Stimulated activated CD8-positive, alpha-beta memory T cell treated with anti-CD3 and anti-CD28 coated beads, Interleukin-12 subunit alpha, Interleukin-12 subunit beta, amount 100 ng/mL, for 24 hours (primary cell): ENCODE measurements around the gene ANXA1.
"Not testable (repeated sequence)": the region's sequence is repeated elsewhere in the genome, so short reads cannot be mapped to it uniquely, and the experiment has no call there.

Experiments used
- DNase-seq: peaks from one replicate; pipeline ENCODE4 v3.0.0-alpha.2; 2020; ENCODE audit errors: extremely low read depth

ANXA1 gene

DNA sequence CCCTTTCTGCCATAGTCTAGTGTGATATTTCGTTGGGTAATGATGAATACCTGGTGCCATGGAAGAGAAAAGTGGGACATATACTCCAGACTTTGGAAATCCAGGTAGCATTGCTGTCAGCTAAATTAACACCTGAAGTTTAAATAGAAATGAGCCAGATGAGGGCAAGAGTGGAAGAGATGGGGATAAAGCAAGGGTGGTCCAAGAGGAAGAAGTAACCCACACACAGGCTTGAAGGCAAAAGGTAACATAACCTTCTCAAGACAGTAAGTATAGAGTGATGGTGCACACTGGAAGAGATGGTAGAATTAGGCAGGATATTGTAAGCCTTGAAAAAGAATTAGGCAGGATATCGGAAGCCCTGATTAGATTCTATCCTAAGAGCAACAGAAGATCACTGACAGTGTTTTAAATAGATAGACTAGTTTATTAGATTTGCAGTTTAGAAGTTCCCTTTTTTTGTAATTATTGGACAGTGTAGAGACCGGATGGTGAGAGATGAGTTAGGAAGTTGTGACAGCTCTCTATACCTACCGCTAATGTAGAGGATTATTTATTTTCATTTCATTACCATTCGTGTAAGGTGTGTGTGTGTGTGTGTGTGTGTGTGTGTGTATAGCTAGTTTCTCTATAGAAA, 16.8 kb downstream of the ANXA1 start:
- no peak for DNase-seq

DNA sequence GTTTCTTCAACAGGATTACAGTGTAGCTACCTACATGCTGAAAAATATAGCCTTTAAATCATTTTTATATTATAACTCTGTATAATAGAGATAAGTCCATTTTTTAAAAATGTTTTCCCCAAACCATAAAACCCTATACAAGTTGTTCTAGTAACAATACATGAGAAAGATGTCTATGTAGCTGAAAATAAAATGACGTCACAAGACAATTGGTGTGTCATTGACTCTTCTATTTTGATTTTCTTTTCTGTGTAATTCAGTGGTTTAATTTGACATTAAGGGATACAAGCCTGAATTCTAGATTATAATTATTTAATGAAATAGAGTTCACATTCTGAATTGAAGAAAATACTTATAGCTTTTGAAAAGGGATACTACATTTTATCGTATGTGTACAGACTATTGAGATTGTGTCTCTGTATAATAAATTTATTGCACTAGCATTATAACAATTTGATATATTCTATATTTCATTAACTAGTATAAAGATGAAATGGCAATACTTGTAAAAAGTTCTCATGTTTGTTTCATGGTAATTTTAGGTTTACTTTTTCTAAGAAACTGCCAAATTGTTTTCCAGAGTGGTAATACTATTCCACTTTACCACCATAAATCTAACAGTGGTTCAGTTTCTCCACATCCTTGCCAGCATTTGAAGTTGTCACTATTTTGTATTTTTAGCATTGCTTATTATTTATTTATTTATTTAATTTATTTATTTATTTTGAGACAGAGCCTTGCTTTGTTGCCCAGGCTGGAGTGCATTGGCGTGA, 18.7 kb downstream of the ANXA1 start:
- DNase-seq = no peak

DNA sequence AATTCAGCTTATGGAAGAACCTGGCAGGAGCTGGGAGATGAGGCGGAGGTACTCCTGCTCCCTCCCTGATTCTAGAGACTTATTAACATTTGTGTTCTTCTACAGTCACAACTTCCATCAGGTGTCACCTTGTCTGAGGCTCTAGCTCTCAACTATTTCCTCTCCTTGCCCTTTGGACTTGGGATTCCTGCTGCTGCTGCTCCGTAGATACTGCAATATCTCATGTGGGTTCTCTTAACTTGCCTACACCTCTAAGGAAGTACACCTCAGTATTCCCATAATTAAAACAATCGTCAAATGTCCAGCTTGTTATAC, 21.2 kb downstream of the ANXA1 start:
- DNase-seq = no peak

DNA sequence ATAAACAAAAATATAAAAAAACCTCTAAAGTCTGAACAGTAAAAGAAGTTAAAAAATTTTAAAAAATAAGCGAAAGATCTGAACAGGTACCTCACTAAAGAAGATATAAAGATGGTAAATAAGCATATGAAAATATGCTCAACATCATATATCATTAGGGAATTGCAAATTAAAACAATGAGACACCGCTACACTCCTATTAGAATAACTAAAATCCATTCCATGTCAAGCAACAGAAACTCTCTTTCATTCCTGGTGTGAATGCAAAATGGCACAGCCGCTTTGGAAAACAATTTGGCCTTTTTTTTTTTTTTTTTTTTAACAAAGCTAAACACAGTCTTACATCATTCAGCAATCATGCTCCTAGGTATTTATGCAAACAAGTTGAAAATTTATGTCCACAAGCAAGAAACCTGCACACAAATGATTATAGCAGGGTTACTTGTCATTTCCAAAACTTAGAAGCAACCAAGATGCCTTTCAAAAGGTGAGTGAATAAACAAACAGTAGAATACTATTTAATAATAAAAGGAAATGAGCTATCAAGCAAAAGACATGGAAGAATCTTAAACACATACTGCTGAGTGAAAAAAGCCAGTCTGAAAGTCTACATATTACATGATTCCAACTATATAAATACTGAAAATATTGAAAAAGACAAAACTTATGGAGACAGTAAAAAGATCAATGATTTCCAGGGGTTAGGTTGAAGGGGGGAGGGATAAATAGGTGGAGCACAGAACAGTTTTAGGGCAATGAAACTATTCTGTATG, 22.1 kb downstream of the ANXA1 start:
- no peak for DNase-seq

DNA sequence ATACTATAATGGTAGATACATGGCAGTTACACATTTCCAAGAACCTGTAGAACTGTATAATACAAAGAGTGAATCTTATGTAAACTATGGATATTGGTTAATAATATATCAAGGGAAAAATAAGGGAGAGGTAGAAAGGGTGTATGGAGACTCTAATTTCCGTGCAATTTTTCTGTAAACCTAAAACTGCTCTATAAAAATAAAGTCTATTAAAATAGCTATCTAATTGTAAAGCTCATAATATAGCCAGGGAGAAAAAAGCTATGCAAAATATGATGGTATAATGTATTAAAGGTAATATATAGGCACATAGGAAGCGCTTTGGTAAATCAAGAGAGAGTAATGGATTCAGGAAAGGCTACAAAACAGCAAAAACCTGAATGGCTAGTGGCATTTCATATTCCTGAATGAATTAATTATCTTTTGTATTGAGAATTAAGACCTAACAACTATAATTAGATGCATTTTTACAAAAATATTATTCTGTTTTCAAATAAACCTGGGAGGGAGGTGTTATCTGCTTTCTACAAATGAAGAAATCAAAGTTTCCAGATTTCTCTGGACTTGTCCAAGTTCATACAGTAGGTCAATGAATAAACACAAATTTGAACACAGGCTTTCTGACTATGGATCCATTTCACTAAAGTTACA, 22.8 kb downstream of the ANXA1 start:
- no peak for DNase-seq

DNA sequence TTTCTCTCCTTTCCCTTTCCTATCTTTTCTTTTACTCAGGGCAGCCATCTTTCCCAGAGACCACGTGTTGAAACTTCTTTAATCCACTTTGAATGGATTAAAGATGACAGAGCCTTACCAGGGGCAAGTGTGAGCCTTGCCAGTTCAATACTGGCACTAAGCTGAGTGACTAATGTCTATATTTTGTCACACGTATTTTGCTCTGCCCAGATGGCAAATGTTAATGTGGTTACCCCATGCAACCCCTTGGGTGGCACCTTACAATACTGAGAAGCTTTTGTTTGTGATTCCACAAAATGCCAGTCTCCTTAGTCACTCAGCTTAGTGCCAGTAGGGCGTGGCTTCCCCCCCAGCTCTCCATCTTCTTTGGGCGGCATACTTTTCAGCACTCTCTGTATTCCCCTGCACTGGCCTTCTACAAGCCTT, 24.8 kb downstream of the ANXA1 start:
- DNase-seq = no peak

DNA sequence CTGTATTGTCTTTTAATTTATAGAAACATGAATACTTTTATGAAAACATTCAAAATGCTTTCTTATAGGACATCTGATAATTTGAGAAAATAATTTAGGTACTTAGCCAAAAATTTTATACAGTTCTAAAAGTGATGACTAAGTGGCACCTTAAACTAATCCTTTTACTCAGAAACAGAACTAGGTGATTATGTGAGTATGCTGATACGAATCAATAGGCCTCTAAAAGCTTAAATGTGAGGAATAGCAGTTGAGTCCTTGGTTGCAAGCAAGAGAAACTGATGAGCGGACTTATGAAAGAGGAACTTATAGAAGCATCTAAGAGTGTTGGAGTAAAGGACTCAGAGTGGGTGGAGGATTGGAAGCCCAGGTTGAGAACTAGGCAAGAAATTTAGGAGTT, 26.4 kb downstream of the ANXA1 start:
- no peak for DNase-seq

DNA sequence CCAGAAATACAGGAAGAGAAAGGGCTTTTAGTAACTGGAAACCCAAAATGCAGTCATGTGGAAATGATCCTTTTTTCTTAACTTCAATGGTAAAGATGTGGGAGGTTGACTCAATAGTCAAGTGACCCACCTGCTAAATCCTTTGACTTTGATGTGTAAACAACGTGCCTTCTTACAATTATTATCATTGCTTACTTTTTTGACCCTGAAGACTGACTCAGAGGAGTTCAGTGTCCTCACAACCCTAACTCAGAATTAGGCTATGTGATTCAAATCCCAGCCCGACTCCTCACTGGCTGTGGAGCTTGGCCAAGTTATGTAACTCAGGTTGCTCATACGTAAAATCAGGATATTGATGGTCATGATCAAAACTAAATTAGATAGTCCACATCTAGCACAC, 27.9 kb downstream of the ANXA1 start:
- no peak for DNase-seq

DNA sequence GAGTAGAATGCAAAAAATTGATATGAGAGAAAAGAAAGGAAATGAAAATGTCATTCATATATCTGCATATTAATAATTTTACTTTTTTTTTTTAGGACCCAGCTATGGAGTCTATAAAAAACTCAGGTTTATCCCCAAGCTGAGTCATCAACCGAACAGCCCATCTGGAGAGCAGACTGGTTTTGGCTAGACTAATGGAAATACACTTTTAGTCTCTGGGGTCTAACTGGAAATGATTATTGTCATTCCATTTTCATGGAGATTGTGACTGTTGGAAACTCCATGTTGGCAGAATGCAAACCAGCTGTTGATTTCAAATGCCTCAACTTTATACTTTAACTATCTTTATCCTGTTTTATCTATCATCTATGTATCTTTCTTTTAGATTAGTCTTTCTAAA, 28.7 kb downstream of the ANXA1 start:
- no peak for DNase-seq

DNA sequence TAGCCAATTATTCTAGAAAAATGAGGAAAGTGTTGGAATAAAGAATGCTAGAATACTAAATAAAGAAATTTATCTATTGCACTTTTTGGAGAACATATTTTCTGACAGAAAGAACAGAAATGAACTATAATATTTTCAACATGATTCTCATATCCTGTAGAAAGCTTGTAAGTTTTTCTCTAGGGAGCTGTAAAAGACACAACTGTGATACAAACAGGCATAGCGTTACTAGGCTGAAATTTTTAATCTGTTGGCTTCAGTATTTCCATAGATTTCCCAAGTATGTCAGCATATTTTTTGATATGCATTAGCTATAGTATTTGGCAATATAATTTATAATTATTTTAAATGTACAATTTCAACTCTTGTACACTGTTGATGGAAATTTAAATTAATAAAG, 31.3 kb downstream of the ANXA1 start:
- DNase-seq = no peak

DNA sequence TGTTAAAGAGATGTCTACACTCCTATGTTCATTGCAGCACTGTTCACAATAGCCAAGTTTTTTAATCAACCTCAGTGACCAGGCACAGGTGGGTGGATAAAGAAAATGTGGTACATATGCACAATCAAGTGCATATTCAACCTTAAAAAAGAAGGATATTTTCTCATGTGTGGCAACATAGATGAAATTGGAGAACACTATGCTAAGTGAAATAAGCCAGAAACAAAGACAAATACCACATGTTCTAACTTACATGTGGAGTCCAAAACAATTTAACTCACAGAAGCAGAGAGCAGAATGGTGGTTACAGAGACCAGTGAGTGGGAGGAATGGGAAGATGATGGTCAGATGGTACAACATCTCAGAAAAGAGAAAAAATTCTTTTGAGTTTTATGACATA, 31.8 kb downstream of the ANXA1 start:
- no peak for DNase-seq

DNA sequence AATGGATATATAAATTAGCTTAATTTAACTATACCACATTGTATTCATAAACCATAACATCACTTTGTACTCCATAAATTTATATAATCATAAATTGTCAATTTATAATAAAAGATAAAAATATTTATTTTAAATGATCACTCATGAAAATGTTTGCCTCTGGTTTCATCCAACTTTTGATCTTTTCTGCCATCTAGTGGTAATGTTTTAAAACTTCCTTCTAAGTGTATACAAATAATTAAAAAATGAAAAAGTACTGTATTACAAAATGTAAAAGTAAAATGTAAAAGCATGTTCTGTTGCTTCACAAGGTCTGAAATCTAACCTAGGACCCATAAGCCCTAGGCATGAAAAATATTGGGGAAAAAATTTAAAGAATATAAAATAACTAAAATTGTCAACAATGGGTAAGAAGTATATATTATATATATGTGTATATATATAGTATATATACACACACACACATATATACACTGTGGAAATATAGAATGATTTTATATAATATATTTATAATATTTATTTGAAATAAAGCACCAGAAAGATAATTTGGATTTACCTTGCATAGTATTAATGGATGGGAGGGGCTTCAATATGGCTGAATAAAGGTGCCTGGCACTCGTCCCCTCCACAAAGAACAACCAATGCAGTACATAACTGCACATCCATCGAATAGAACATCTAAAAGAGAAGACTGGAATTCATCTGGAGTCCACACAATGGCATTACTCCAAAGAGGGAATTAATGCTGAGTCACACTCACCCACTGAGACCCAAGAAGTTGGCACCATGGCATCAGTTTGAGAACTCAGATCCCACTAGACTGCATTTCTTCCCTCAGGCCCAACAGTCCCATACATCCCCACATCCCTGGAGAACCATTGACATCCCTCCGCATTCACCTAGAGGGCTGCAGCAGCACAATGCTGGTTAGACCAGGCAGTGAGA, 32.5 kb downstream of the ANXA1 start:
- no peak for DNase-seq

DNA sequence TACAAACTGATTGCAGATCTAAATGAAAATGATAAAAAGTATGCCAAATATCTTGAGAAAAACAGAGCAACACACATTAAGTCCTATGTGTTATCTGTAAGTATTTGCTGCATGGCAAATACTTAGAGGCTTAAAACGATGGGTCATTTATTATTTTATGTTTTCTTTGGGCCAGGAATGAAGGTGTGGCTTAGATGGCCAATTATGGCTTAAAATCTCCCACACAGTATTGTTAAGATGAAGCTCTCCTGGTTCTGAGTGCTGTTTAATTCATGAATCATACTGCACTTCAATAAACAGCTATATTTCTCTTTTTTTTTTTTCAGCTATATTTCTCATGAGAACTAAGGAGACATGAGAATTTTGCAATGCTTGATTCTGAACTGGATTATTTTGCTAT, 39.4 kb downstream of the ANXA1 start:
- not testable (repeated sequence) for DNase-seq

DNA sequence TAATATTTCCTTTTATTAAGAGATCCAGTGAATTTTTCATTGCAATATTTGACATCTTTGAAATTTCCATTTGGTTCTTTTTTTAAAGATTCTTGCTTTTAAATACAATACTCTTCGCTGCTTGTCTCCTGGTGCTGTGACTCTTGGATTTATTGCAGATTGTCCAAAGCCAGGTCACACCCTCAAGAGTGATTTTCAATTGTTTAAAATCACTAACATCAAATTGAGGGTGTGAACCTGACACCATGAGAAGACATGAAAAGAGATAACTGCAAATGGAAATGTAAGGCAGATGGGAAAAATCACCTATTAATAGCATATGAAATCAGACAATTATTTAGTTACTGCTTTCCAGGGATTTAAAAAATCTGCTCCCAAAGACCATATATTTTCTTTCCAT, 42.6 kb downstream of the ANXA1 start:
- no peak for DNase-seq

DNA sequence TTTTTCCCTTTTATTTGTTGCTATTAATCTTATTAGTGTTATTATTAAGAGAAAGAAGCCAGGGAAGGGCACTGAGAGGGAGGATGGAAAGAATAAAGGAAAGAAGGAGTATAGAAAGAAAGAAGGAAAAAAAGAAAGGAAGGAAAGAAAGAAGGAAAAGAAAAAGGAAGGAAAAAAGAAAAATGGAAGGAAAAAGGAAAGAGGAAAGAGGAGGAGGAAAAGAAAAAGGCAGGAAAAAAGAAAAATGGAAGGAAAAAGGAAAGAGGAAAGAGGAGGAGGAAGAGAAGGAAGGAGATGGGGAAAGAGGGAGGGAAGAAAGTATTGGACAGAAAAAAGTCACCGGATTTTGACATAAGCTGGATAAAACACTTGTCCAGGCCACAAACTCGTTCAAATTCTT, 47.8 kb downstream of the ANXA1 start:
- no peak for DNase-seq

DNA sequence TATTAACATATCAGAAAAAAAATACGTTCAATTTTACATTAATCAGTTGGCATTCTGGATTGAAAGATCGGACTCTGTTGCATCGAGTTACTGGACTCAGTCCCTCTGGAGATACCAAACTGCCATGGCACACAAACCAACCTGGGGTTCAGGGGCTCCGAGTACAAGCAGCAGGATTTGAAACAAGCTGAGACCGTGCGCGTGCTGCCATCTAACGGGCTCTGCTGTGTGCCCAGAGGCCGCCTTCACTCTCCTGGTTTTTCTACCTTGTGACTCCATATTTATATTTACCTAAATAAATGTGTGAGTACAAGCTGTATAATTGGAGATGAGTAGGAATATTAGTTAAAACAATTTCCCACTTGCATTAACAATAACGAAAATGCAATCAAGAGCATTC, 48.2 kb downstream of the ANXA1 start:
- DNase-seq = no peak

DNA sequence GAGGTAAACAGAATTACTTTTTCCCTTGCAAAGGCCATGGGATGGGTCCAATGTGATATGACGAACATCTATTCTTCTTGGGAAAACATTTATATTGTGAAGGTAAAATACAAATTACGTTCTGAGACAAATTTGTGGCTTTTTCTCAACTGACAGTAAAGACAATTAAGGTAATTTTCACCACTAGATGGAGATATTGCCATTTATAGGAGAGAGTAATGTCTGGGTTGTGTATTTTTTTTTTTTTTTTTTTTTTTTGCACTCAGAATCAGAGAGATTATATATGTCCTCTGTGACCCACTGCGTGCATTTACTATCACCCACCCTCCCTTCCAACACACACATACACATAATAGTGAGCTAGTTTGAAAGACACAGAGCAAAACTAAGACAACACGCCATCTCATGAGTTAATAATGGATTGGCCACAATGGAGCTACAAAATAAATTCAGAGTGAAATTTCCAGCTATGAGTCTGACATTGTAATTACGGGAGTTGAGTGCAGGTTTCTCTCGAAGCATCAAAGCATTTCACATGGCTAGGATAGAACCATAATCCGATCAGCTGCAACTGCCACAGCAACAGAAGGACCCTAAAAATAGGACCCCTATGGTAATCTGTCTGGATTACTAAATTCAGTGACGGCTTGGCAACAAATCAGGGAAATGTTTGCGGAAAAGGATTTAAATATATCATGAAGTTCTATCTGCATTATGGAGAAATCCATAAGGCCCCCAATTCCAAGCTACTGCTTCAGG, 49.2 kb downstream of the ANXA1 start:
- DNase-seq = no peak

DNA sequence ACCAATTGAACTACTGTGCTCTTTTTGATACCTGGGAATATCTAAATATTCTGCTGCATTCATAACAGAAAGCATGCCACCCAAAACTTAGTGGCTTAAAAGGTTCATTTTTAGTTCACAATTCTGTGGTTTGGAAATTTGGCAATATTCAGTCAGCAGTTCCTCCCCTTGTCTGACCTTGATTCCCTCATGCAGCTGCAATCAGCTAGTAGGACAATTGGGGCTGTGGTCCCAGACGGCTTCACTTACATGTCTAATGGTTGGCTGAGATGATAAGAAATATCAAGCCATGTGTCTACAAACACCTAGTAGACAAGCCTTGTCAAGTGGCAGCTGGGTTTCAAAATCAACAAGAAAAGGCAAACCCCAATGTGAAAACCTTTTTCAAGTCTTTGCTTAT, 51.3 kb downstream of the ANXA1 start:
- no peak for DNase-seq

DNA sequence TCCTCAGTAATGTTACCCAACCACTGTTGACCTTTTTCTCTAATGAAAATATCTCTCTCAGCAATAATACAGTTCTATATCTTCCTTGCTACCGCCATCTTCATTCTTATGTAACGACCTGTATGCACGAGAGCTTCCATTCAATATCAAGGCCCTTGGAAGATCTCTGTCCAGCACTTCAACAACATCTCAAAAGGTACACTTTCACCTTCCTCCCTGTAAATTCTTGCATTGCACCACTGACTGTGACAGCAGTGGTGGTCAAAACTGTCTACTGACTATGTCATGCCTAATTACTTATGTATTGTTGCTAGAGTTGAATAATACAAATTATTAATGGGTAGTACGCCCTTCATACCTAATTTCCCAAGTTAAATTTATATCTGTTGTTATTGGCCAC, 53.3 kb downstream of the ANXA1 start:
- DNase-seq = no peak

DNA sequence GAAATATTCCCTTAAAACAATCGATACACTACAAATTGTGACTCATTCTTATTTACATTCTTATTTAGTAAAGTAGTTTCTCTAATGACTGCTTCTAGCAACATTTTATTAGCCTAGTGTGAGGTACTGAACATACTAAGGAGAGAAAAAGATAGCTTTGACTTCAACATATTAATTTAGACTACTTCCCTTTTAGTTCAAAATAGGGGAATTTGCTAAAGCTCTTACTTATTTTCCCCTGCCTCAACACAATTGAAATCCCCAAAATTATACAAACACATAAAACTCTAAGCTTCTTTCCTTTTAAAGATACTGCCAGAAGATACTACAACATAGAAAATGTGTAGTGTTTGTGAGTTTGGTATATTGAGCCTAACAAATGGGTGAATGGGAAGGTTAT, 55.2 kb downstream of the ANXA1 start:
- no peak for DNase-seq
